Esophagus muscularis mucosa (tissue), 4 donors: ENCODE data around the gene RASAL1. TPM values are rescaled to one million over a fixed set of nuclear protein-coding genes. Genes with fewer than 3 reads are reported as not detected.
"Not testable (repeated sequence)": the region's sequence is repeated elsewhere in the genome, so short reads cannot be mapped to it uniquely, and the experiment has no call there.

Experiments used
- DNase-seq: peaks from one replicate; pipeline ENCODE4 v3.0.0-alpha.2; 2017; ENCODE audit errors: extremely low spot score
- H3K27ac ChIP-seq, 4 donors: fragments of 200-600 bp; sonication (generic); replicated peaks in 1 of 4; 1 replicate in 3 of 4; 2 replicates in 1 of 4; pipeline ENCODE4 v1.5.1; 2016 to 2019; ENCODE audit warnings: mild to moderate bottlenecking in 1 of 4
- H3K27me3 ChIP-seq, 4 donors: fragments of 200-600 bp; sonication (generic); one replicate each; pipeline versions ENCODE4 v1.5.1 to v1.6.0; 2016 to 2019
- H3K36me3 ChIP-seq, 4 donors: fragments of 200-600 bp; sonication (generic); one replicate each; pipeline ENCODE4 v1.5.1; 2016 to 2019
- H3K4me1 ChIP-seq, 4 donors: fragments of 200-600 bp; sonication (generic); one replicate each; pipeline ENCODE4 v1.5.1; 2016 to 2019
- H3K4me3 ChIP-seq, 4 donors: fragments of 200-600 bp; sonication (generic); 1 replicate in 2 of 4; 2 replicates in 2 of 4; pipeline ENCODE4 v1.5.1; 2016 to 2019; ENCODE audit warnings: mild to moderate bottlenecking in 4 of 4, moderate library complexity in 1 of 4
- H3K9me3 ChIP-seq, 4 donors: fragments of 200-600 bp; sonication (generic); 1 replicate in 3 of 4; 2 replicates in 1 of 4; pipeline ENCODE4 v1.5.1; 2016 to 2019
- CTCF ChIP-seq, 3 experiments: fragments of 200-600 bp in 2 of 3; fragments of 450-650 bp in 1 of 3; sonication (generic) in 2 of 3; IDR thresholded peaks; one replicate each; pipeline ENCODE4 v1.5.1; 2017 to 2019; ENCODE audit warnings: antibody characterized with exemption in 3 of 3, mild to moderate bottlenecking in 2 of 3, moderate library complexity in 1 of 3
- EP300 ChIP-seq: sonication (generic); formaldehyde crosslinking; IDR thresholded peaks from one replicate; pipeline ENCODE4 v1.6.1; 2017; ENCODE audit warnings: antibody characterized with exemption
- POLR2A ChIP-seq: fragments of 450-650 bp; IDR thresholded peaks from one replicate; pipeline ENCODE4 v1.6.1; 2017; ENCODE audit warnings: antibody characterized with exemption, moderate library complexity, mild to moderate bottlenecking, low read depth
- POLR2AphosphoS5 ChIP-seq, 2 donors: sonication (generic); formaldehyde crosslinking; IDR thresholded peaks; one replicate each; pipeline ENCODE4 v1.6.1; 2017; ENCODE audit warnings: antibody characterized with exemption in 2 of 2
- WGBS: methylation state at CpG from one replicate; pipeline ENCODE4 v1.1.5; 2018; 5-methylcytosine and 5-hydroxymethylcytosine counted together
- intact Hi-C: fragments of 100-400 bp; cut with DNase I; formaldehyde crosslinking; loops from one replicate; pipeline ENCODE4 v1.15.1; 2023
- total RNA-seq, 4 donors: library from RNA; depleted of rRNA; stranded (reverse); fragments of >200 nt; gene quantifications; one replicate each; pipeline versions ENCODE4 v1.1.0 to v1.2.1, GENCODE V29; 2016

RASAL1 gene
- total RNA-seq, 4 donors from 2014 or later, result 0.17 TPM; not detected in 3

GRCh38 chr12:113120670-113121370 lies 14.7 kb downstream of the RASAL1 start:
- H3K27ac ChIP-seq, result no peak overlapping the region
- no peak for TF ChIP-seq EP300
- TF ChIP-seq POLR2AphosphoS5 (IDR thresholded peaks at IDR 0.05), result no peak
- no peak for TF ChIP-seq CTCF (IDR thresholded peaks at IDR 0.05)
- no peak for TF ChIP-seq POLR2A
- peaks cover 0 to 26% (median 0%) of the 10 kb centered on the region in 4 donors for H3K27me3 ChIP-seq
- no peaks in the 10 kb centered on the region for H3K36me3 ChIP-seq
- H3K4me1 ChIP-seq, result no peaks in the 10 kb centered on the region
- WGBS, result 61% methylated on average over 3 of the region's 3 CpGs
- intact Hi-C loops, result no loop called here
- H3K4me3 ChIP-seq, result no peak overlapping the region
- peaks cover 0 to 9% (median 5%) of the 10 kb centered on the region in 4 donors for H3K9me3 ChIP-seq
- no peak for DNase-seq

GRCh38 chr12:113119980-113120669 lies 15.4 kb downstream of the RASAL1 start:
- Histone ChIP-seq H3K4me1 (no peaks in the 10 kb centered on the region), H3K36me3 (no peaks in the 10 kb centered on the region), H3K9me3 (peaks cover 0 to 9% (median 5%) of the 10 kb centered on the region in 4 donors), H3K4me3 (no peak overlapping the region), H3K27ac (no peak overlapping the region), H3K27me3 (peaks cover 0 to 31% (median 0%) of the 10 kb centered on the region in 4 donors)
- WGBS, result 39% methylated on average over 4 of the region's 4 CpGs
- TF ChIP-seq POLR2A (no peak), EP300 (no peak)
- no peak for DNase-seq
- intact Hi-C loops, result no loop called here

GRCh38 chr12:113118142-113118541 lies 17.4 kb downstream of the RASAL1 start:
- no peak for DNase-seq
- no peak overlapping the region for H3K27ac ChIP-seq
- H3K9me3 ChIP-seq, result peaks cover 0 to 3% (median 1%) of the 10 kb centered on the region in 4 donors
- H3K36me3 ChIP-seq, result no peaks in the 10 kb centered on the region
- no peak overlapping the region for H3K4me3 ChIP-seq
- H3K4me1 ChIP-seq, result no peaks in the 10 kb centered on the region
- 95% methylated on average over 1 of the region's 1 CpG for WGBS
- TF ChIP-seq EP300, result no peak
- TF ChIP-seq POLR2A, result no peak
- TF ChIP-seq CTCF (IDR thresholded peaks at IDR 0.05), result no peak
- no peak for TF ChIP-seq POLR2AphosphoS5 (IDR thresholded peaks at IDR 0.05)
- peaks cover 0 to 49% (median 0%) of the 10 kb centered on the region in 4 donors for H3K27me3 ChIP-seq
- intact Hi-C loops, result no loop called here

- DNase-seq, intact Hi-C loops, H3K4me1 ChIP-seq, H3K36me3 ChIP-seq, H3K27ac ChIP-seq, H3K4me3 ChIP-seq, H3K9me3 ChIP-seq: not testable (repeated sequence)
- peaks cover 0 to 54% (median 0%) of the 10 kb centered on the region in 4 donors for H3K27me3 ChIP-seq
- WGBS, result 74% methylated on average over 8 of the region's 8 CpGs
Measured at GRCh38 chr12:113117684-113118083, 17.9 kb downstream of the RASAL1 start.

GRCh38 chr12:113116875-113117274 lies 18.7 kb downstream of the RASAL1 start:
- TF ChIP-seq CTCF (IDR thresholded peaks at IDR 0.05), result no peak
- TF ChIP-seq POLR2AphosphoS5 (IDR thresholded peaks at IDR 0.05), result no peak
- no peak for TF ChIP-seq POLR2A
- no peaks in the 10 kb centered on the region for H3K9me3 ChIP-seq
- no peak overlapping the region for H3K4me3 ChIP-seq
- H3K4me1 ChIP-seq, result no peaks in the 10 kb centered on the region
- WGBS, result 69% methylated on average over 6 of the region's 6 CpGs
- intact Hi-C loops, result no loop called here
- no peak overlapping the region for H3K27ac ChIP-seq
- H3K36me3 ChIP-seq, result no peaks in the 10 kb centered on the region
- peaks cover 0 to 62% (median 0%) of the 10 kb centered on the region in 4 donors for H3K27me3 ChIP-seq
- DNase-seq, result no peak
